Fibroblast of lung (primary cell): ENCODE data around the gene KIF6. TPM values are rescaled to one million over a fixed set of nuclear protein-coding genes. Genes with fewer than 3 reads are reported as not detected.
A peak's percentile ranks its signal among the peaks of the same experiment; 100 is the strongest.

Source experiments
- DNase-seq, 2 donors: peaks; one replicate each; pipeline versions ENCODE4 v3.0.0 to v3.0.0-alpha.2; 2010; ENCODE audit warnings: low read depth in 2 of 2
- H2AFZ ChIP-seq: 2 replicates; pipeline ENCODE4 v1.5.1; 2012; ENCODE audit warnings: low read length, control low read depth, inconsistent platforms
- H3K27ac ChIP-seq: 2 replicates; pipeline ENCODE4 v1.5.1; 2011; ENCODE audit warnings: low read length, control low read depth; ENCODE audit not compliant: insufficient read depth
- H3K27me3 ChIP-seq: 2 replicates; pipeline ENCODE4 v1.5.1; 2011; ENCODE audit warnings: mild to moderate bottlenecking, low read length; ENCODE audit not compliant: control insufficient read depth, insufficient read depth
- H3K36me3 ChIP-seq: 2 replicates; pipeline ENCODE4 v1.5.1; 2011; ENCODE audit warnings: low read length; ENCODE audit not compliant: control insufficient read depth, insufficient read depth
- H3K4me1 ChIP-seq: 2 replicates; pipeline ENCODE4 v1.5.1; 2011; ENCODE audit warnings: low read length; ENCODE audit not compliant: control insufficient read depth, insufficient read depth; ENCODE audit errors: extremely low read depth
- H3K4me2 ChIP-seq: 2 replicates; pipeline ENCODE4 v1.5.1; 2011; ENCODE audit warnings: low read length, control low read depth; ENCODE audit not compliant: insufficient read depth; ENCODE audit errors: extremely low read depth
- H3K4me3 ChIP-seq, 4 experiments: fragments of 200-600 bp in 1 of 4; sonication (generic) in 1 of 4; replicated peaks in 1 of 4; 2 replicates each; pipeline ENCODE4 v1.5.1; 2011 to 2016; ENCODE audit warnings: low read length in 4 of 4, low read depth in 3 of 4, mild to moderate bottlenecking in 3 of 4, control low read depth in 2 of 4, inconsistent platforms in 1 of 4, mixed read lengths in 1 of 4; ENCODE audit not compliant: insufficient read depth in 1 of 4; ENCODE audit errors: control extremely low read depth in 1 of 4
- H3K79me2 ChIP-seq: 2 replicates; pipeline ENCODE4 v1.5.1; 2012; ENCODE audit warnings: mild to moderate bottlenecking, low read length, inconsistent platforms; ENCODE audit not compliant: control insufficient read depth, insufficient read depth
- H3K9ac ChIP-seq: 2 replicates; pipeline ENCODE4 v1.5.1; 2011; ENCODE audit warnings: mild to moderate bottlenecking, low read length, control low read depth; ENCODE audit not compliant: insufficient read depth
- H3K9me3 ChIP-seq: 2 replicates; pipeline ENCODE4 v1.5.1; 2012; ENCODE audit warnings: low read depth, low read length; ENCODE audit not compliant: control insufficient read depth, insufficient read depth
- H4K20me1 ChIP-seq: 2 replicates; pipeline ENCODE4 v1.5.1; 2011; ENCODE audit warnings: low read length; ENCODE audit not compliant: control insufficient read depth, insufficient read depth; ENCODE audit errors: extremely low read depth
- CTCF ChIP-seq, 2 donors: IDR thresholded peaks in 1 of 2; conservative IDR thresholded peaks in 1 of 2; 1 replicate in 1 of 2; 2 replicates in 1 of 2; pipeline ENCODE4 v1.5.1; 2011 to 2012; ENCODE audit warnings: low read length in 2 of 2, control low read depth in 1 of 2, inconsistent platforms in 1 of 2, low read depth in 1 of 2, mild to moderate bottlenecking in 1 of 2
- EZH2 ChIP-seq: IDR thresholded peaks from 2 replicates; pipeline ENCODE4 v1.5.1; 2012; ENCODE audit warnings: low read length, control low read depth, mild to moderate bottlenecking; ENCODE audit errors: missing control alignments
- polyA plus RNA-seq, 2 donors: library from polyadenylated mRNA; depleted of rRNA in 1 of 2; stranded (reverse) in 1 of 2; unstranded in 1 of 2; fragments of >200 nt; gene quantifications; 2 replicates each; pipeline ENCODE4 v1.2.1, GENCODE V29; 2011 to 2012; ENCODE audit warnings: missing spikeins in 1 of 2
- total RNA-seq: library from RNA; depleted of rRNA; stranded (reverse); fragments of >200 nt; gene quantifications from 2 replicates; pipeline ENCODE4 v1.2.1, GENCODE V29; 2014

The KIF6 gene
- total and polyA plus RNA-seq, 2 donors (not counting 1 experiment from before 2014, with no cell fraction given) = 0.24 to 0.83 TPM

GRCh38 chr6:39670519-39670918 is 54.7 kb downstream of the KIF6 start:
- Histone ChIP-seq H3K9ac (no peak overlapping the region), H3K9me3 (no peaks in the 10 kb centered on the region), H3K4me1 (no peaks in the 10 kb centered on the region), H3K4me3 (no peak overlapping the region), H3K27ac (no peak overlapping the region), H3K36me3 (no peaks in the 10 kb centered on the region), H2AFZ (no peak overlapping the region), H3K79me2 (no peaks in the 10 kb centered on the region), H4K20me1 (no peaks in the 10 kb centered on the region), H3K27me3 (no peaks in the 10 kb centered on the region), H3K4me2 (no peak overlapping the region)
- TF ChIP-seq CTCF (conservative IDR thresholded peaks at IDR 0.05 in 1 of 2, IDR thresholded peaks at IDR 0.05 in 1 of 2; ENCODE audit: low read depth in 1 of 2, low read length in 2 of 2) (no peak), EZH2 (no peak)
- no peak for DNase-seq

- H3K27me3 ChIP-seq = no peaks in the 10 kb centered on the region
- no peaks in the 10 kb centered on the region for H4K20me1 ChIP-seq
- no peak overlapping the region for H3K27ac ChIP-seq
- H3K9ac ChIP-seq = no peak overlapping the region
- no peak overlapping the region for H2AFZ ChIP-seq
- H3K4me3 ChIP-seq = no peak overlapping the region
- H3K36me3 ChIP-seq = no peaks in the 10 kb centered on the region
- no peaks in the 10 kb centered on the region for H3K9me3 ChIP-seq
- H3K4me2 ChIP-seq = no peak overlapping the region
- no peaks in the 10 kb centered on the region for H3K4me1 ChIP-seq
- TF ChIP-seq EZH2 (no peak), CTCF (conservative IDR thresholded peaks at IDR 0.05 in 1 of 2, IDR thresholded peaks at IDR 0.05 in 1 of 2; ENCODE audit: low read depth in 1 of 2, low read length in 2 of 2) (no peak)
- DNase-seq = peak in 1 of 2 donors; percentile 29
- no peaks in the 10 kb centered on the region for H3K79me2 ChIP-seq
Measured at GRCh38 chr6:39669973-39670342, 55.2 kb downstream of the KIF6 start.

- TF ChIP-seq CTCF (conservative IDR thresholded peaks at IDR 0.05 in 1 of 2, IDR thresholded peaks at IDR 0.05 in 1 of 2; ENCODE audit: low read depth in 1 of 2, low read length in 2 of 2) (no peak), EZH2 (no peak)
- peak; percentile 19 to 78 for DNase-seq
- no peak overlapping the region for H3K4me3 ChIP-seq
- H3K79me2 ChIP-seq = no peaks in the 10 kb centered on the region
- no peaks in the 10 kb centered on the region for H3K27me3 ChIP-seq
- no peak overlapping the region for H3K27ac ChIP-seq
- no peak overlapping the region for H2AFZ ChIP-seq
- H3K9ac ChIP-seq = no peak overlapping the region
- no peak overlapping the region for H3K4me2 ChIP-seq
- no peaks in the 10 kb centered on the region for H3K36me3 ChIP-seq
- no peaks in the 10 kb centered on the region for H3K9me3 ChIP-seq
- no peaks in the 10 kb centered on the region for H3K4me1 ChIP-seq
- H4K20me1 ChIP-seq = no peaks in the 10 kb centered on the region
Measured at GRCh38 chr6:39669207-39669972, 55.8 kb downstream of the KIF6 start.
